ENCODE data around the gene TCF7L1.

The TCF7L1 gene

GRCh38 chr2:85181844-85182456 lies 48.8 kb downstream of the TCF7L1 start:
- no peak overlapping the region for H3K4me3 ChIP-seq (ENCODE audit: low read depth, low read length)
- no peak for TF ChIP-seq CTCF (IDR thresholded peaks at IDR 0.05)
- H3K4me1 ChIP-seq = peaks cover 74% of the 10 kb centered on the region
- H3K27ac ChIP-seq = peak overlapping the region; percentile 89
- no peaks in the 10 kb centered on the region for H3K27me3 ChIP-seq (ENCODE audit: control insufficient read depth, insufficient read depth, low read length)
- H3K79me2 ChIP-seq = peaks cover 10% of the 10 kb centered on the region
- H3K4me2 ChIP-seq (ENCODE audit: low read length) = no peak overlapping the region
- no peak overlapping the region for H2AFZ ChIP-seq
- H3K9me3 ChIP-seq (ENCODE audit: control insufficient read depth, low read length) = no peaks in the 10 kb centered on the region
- no peaks in the 10 kb centered on the region for H3K36me3 ChIP-seq (ENCODE audit: control insufficient read depth, insufficient read depth, low read length)
- no peak overlapping the region for H3K9ac ChIP-seq

- no peak for TF ChIP-seq CTCF (IDR thresholded peaks at IDR 0.05)
- H3K36me3 ChIP-seq (ENCODE audit: control insufficient read depth, insufficient read depth, low read length) = no peaks in the 10 kb centered on the region
- H3K9me3 ChIP-seq (ENCODE audit: control insufficient read depth, low read length) = no peaks in the 10 kb centered on the region
- peaks cover 69% of the 10 kb centered on the region for H3K4me1 ChIP-seq
- H3K27me3 ChIP-seq (ENCODE audit: control insufficient read depth, insufficient read depth, low read length) = no peaks in the 10 kb centered on the region
- peaks cover 5% of the 10 kb centered on the region for H3K79me2 ChIP-seq
- no peak overlapping the region for H3K4me3 ChIP-seq (ENCODE audit: low read depth, low read length)
- H3K27ac ChIP-seq = peak overlapping the region; percentile 89
- no peak overlapping the region for H2AFZ ChIP-seq
- H3K4me2 ChIP-seq (ENCODE audit: low read length) = no peak overlapping the region
- H3K9ac ChIP-seq = no peak overlapping the region
These were observed 49.9 kb downstream of the TCF7L1 start for GRCh38 chr2:85183076-85183475.

- Histone ChIP-seq H3K79me2 (peaks cover 5% of the 10 kb centered on the region), H3K9me3 (ENCODE audit: control insufficient read depth, low read length) (no peaks in the 10 kb centered on the region), H3K4me3 (ENCODE audit: low read depth, low read length) (no peak overlapping the region), H2AFZ (peak overlapping the region; percentile 47), H3K27ac (peak overlapping the region; percentile 89), H3K36me3 (ENCODE audit: control insufficient read depth, insufficient read depth, low read length) (no peaks in the 10 kb centered on the region), H3K4me2 (ENCODE audit: low read length) (no peak overlapping the region), H3K9ac (no peak overlapping the region), H3K4me1 (peaks cover 68% of the 10 kb centered on the region), H3K27me3 (ENCODE audit: control insufficient read depth, insufficient read depth, low read length) (no peaks in the 10 kb centered on the region)
- TF ChIP-seq CTCF (IDR thresholded peaks at IDR 0.05) = no peak
These were observed 50.3 kb downstream of the TCF7L1 start for GRCh38 chr2:85183479-85183878.

- Histone ChIP-seq H2AFZ (peak overlapping the region; percentile 72), H3K4me3 (ENCODE audit: low read depth, low read length) (no peak overlapping the region), H3K36me3 (ENCODE audit: control insufficient read depth, insufficient read depth, low read length) (no peaks in the 10 kb centered on the region), H3K4me2 (ENCODE audit: low read length) (no peak overlapping the region), H3K79me2 (peaks cover 5% of the 10 kb centered on the region), H3K27ac (peak overlapping the region; percentile 89), H3K27me3 (ENCODE audit: control insufficient read depth, insufficient read depth, low read length) (no peaks in the 10 kb centered on the region), H3K9ac (no peak overlapping the region), H3K9me3 (ENCODE audit: control insufficient read depth, low read length) (no peaks in the 10 kb centered on the region), H3K4me1 (peaks cover 61% of the 10 kb centered on the region)
- no peak for TF ChIP-seq CTCF (IDR thresholded peaks at IDR 0.05)
These were observed 51.0 kb downstream of the TCF7L1 start for GRCh38 chr2:85184231-85184630.

GRCh38 chr2:85184990-85185389 lies 51.8 kb downstream of the TCF7L1 start:
- H3K4me3 ChIP-seq (ENCODE audit: low read depth, low read length) = no peak overlapping the region
- TF ChIP-seq CTCF (IDR thresholded peaks at IDR 0.05) = no peak

More at GRCh38 chr2:85184990-85185389, 51.8 kb downstream of the TCF7L1 start:
- Histone ChIP-seq H3K27me3 (ENCODE audit: control insufficient read depth, insufficient read depth, low read length) (no peaks in the 10 kb centered on the region), H3K27ac (peak overlapping the region; percentile 89), H3K4me1 (peaks cover 55% of the 10 kb centered on the region), H3K36me3 (ENCODE audit: control insufficient read depth, insufficient read depth, low read length) (no peaks in the 10 kb centered on the region), H3K79me2 (peaks cover 6% of the 10 kb centered on the region), H3K9ac (no peak overlapping the region), H3K4me2 (ENCODE audit: low read length) (no peak overlapping the region), H2AFZ (no peak overlapping the region), H3K9me3 (ENCODE audit: control insufficient read depth, low read length) (no peaks in the 10 kb centered on the region)

Data from parathyroid adenoma (tissue), 2 donors.